Posterior vena cava (tissue), 2 donors: ENCODE measurements around the gene ASB15. TPM values are rescaled to one million over a fixed set of nuclear protein-coding genes. Genes with fewer than 3 reads are reported as not detected.

Experiments
- DNase-seq: peaks from one replicate; pipeline ENCODE4 v3.0.0-alpha.2; 2020; ENCODE audit warnings: low spot score
- intact Hi-C, 2 donors: fragments of 100-400 bp; cut with DNase I; formaldehyde crosslinking; loops; one replicate each; pipeline versions ENCODE4 v1.14.1 to v1.14.2; 2022 to 2023
- total RNA-seq, 2 donors: library from RNA; stranded (reverse); fragmentation: NEBNext Ultra II Directional; extraction: Animal tissue kit (Norgen Biotek cat#: 25700); gene quantifications; one replicate each; pipeline ENCODE4 v1.2.1, GENCODE V29; 2021
- donor health status: DM: yes; HTN: yes; CAD: no.
- donor health status: DM: yes; HTN: yes; CAD: no.

Gene ASB15
- total RNA-seq, 2 donors from 2014 or later = not detected

- no peak for DNase-seq
- intact Hi-C loops = no loop called here
Measured at GRCh38 chr7:123658023-123658422, 56.4 kb downstream of the ASB15 start.

- intact Hi-C loops = no loop called here
- DNase-seq = no peak
Measured at GRCh38 chr7:123660514-123661354, 59.1 kb downstream of the ASB15 start.

GRCh38 chr7:123661765-123662164, 60.1 kb downstream of the ASB15 start:
- DNase-seq = no peak
- intact Hi-C loops = no loop called here

- no peak for DNase-seq
- intact Hi-C loops = no loop called here
Measured at GRCh38 chr7:123662293-123662692, 60.7 kb downstream of the ASB15 start.

GRCh38 chr7:123662755-123663154, 61.1 kb downstream of the ASB15 start:
- intact Hi-C loops = no loop called here
- DNase-seq = no peak

- DNase-seq = no peak
- intact Hi-C loops = no loop called here
Measured at GRCh38 chr7:123663200-123663599, 61.6 kb downstream of the ASB15 start.

- no peak for DNase-seq
- intact Hi-C loops = no loop called here
Measured at GRCh38 chr7:123665157-123665556, 63.5 kb downstream of the ASB15 start.

GRCh38 chr7:123665896-123666295, 64.3 kb downstream of the ASB15 start:
- DNase-seq = no peak
- intact Hi-C loops = no loop called here

GRCh38 chr7:123666492-123666891, 64.9 kb downstream of the ASB15 start:
- intact Hi-C loops = no loop called here
- DNase-seq = no peak

GRCh38 chr7:123669485-123669884, 67.9 kb downstream of the ASB15 start:
- no peak for DNase-seq
- intact Hi-C loops = no loop called here

- intact Hi-C loops = loop anchor here in 1 of 2 donors (10.0 kb wide), 1 partner anchor 192 kb away; no protein-coding TSS in a partner anchor
- no peak for DNase-seq
Measured at GRCh38 chr7:123673137-123673732, 71.6 kb downstream of the ASB15 start.

GRCh38 chr7:123673752-123674398, 72.3 kb downstream of the ASB15 start:
- DNase-seq = no peak
- intact Hi-C loops = loop anchor here in 1 of 2 donors (10.0 kb wide), 1 partner anchor 191 kb away; no protein-coding TSS in a partner anchor

- intact Hi-C loops = loop anchor here in 1 of 2 donors (10.0 kb wide), 1 partner anchor 190 kb away; no protein-coding TSS in a partner anchor
- DNase-seq = no peak
Measured at GRCh38 chr7:123674399-123675180, 73.0 kb downstream of the ASB15 start.

GRCh38 chr7:123675181-123675473, 73.5 kb downstream of the ASB15 start:
- intact Hi-C loops = loop anchor here in 1 of 2 donors (10.0 kb wide), 1 partner anchor 190 kb away; no protein-coding TSS in a partner anchor
- no peak for DNase-seq

GRCh38 chr7:123677061-123677715, 75.6 kb downstream of the ASB15 start:
- no peak for DNase-seq
- intact Hi-C loops = loop anchor here in 1 of 2 donors (10.0 kb wide), 1 partner anchor 188 kb away; no protein-coding TSS in a partner anchor

- intact Hi-C loops = loop anchor here in 1 of 2 donors (10.0 kb wide), 1 partner anchor 185 kb away; no protein-coding TSS in a partner anchor
- no peak for DNase-seq
Measured at GRCh38 chr7:123679614-123680013, 78.0 kb downstream of the ASB15 start.

- intact Hi-C loops = no loop called here
Measured at GRCh38 chr7:123680580-123680979, 79.0 kb downstream of the ASB15 start.

GRCh38 chr7:123681561-123681960, 79.9 kb downstream of the ASB15 start:
- no peak for DNase-seq
- intact Hi-C loops = no loop called here

More at GRCh38 chr7:123680580-123680979, 79.0 kb downstream of the ASB15 start:
- DNase-seq = no peak

GRCh38 chr7:123682690-123683089, 81.1 kb downstream of the ASB15 start:
- intact Hi-C loops = no loop called here
- no peak for DNase-seq
